IPS-15b (cell line): ENCODE measurements around the gene FFAR1.

Source experiments
- H3K27me3 ChIP-seq: one replicate; pipeline ENCODE4 v1.6.1; 2013; ENCODE audit warnings: low read length; ENCODE audit not compliant: control insufficient read depth, insufficient read depth
- H3K36me3 ChIP-seq: one replicate; pipeline ENCODE4 v1.6.1; 2013; ENCODE audit warnings: low read length; ENCODE audit not compliant: control insufficient read depth, insufficient read depth
- H3K4me1 ChIP-seq: one replicate; pipeline ENCODE4 v1.6.1; 2013; ENCODE audit warnings: mild to moderate bottlenecking, low read length; ENCODE audit not compliant: control insufficient read depth, insufficient read depth
- H3K4me3 ChIP-seq: one replicate; pipeline ENCODE4 v1.5.1; 2013; ENCODE audit warnings: low read depth, low read length
- H3K9ac ChIP-seq: one replicate; pipeline ENCODE4 v1.6.1; 2013; ENCODE audit warnings: low read depth, mild to moderate bottlenecking, low read length
- H3K9me3 ChIP-seq: one replicate; pipeline ENCODE4 v1.6.1; 2013; ENCODE audit warnings: mild to moderate bottlenecking, low read length; ENCODE audit not compliant: control insufficient read depth, insufficient read depth

The FFAR1 gene, protein sequence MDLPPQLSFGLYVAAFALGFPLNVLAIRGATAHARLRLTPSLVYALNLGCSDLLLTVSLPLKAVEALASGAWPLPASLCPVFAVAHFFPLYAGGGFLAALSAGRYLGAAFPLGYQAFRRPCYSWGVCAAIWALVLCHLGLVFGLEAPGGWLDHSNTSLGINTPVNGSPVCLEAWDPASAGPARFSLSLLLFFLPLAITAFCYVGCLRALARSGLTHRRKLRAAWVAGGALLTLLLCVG (N-terminal part only)

DNA sequence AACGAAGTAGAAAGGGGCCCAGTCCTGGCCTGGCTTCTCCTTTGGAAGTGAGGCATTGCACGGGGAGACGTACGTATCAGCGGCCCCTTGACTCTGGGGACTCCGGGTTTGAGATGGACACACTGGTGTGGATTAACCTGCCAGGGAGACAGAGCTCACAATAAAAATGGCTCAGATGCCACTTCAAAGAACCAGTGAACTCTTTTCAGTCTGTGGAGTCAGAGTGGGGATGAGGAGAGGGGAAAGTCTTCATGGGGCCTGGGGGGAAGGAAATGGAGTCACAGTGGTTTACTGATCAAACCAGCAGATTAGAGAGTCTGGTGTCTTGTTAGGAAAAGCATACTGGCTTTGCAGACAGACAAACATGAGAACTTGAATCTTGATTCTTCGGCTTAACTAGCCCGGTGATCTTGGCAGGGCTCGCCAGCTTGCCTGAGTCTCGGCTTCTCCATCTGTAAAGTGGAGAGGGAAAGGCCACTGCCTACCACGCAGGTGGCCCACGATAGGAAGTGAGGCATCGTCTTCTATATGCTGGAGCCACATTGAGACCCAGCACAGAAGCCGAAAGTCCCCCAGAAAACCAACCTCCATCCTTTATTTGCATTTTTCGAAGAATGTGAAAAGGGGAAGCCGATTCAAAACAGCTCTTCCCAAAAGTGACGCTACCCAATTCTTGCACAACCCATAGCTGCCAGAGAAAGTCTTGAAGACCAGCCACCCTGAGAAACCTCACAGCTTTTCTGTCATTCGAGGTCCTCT lies at the start of gene FFAR1:
Gene FFAR1 (plus strand): TSS at position 732 of the 759 bp plus-strand sequence. CDS start 3,650 bp downstream, outside the sequence.
- peak within 1 kb of the TSS; percentile 26 for H3K9ac ChIP-seq
- H3K27me3 ChIP-seq, result no peaks in the 10 kb centered on the region
- H3K36me3 ChIP-seq, result no peaks in the 10 kb centered on the region
- H3K9me3 ChIP-seq, result no peaks in the 10 kb centered on the region
- no peak within 1 kb of the TSS for H3K4me3 ChIP-seq
- H3K4me1 ChIP-seq, result no peaks in the 10 kb centered on the region

GRCh38 chr19:35297922-35298321 lies 49.8 kb upstream of the FFAR1 start:
- no peaks in the 10 kb centered on the region for H3K9me3 ChIP-seq
- H3K9ac ChIP-seq, result no peak overlapping the region
- no peak overlapping the region for H3K4me3 ChIP-seq
- no peaks in the 10 kb centered on the region for H3K4me1 ChIP-seq
- no peaks in the 10 kb centered on the region for H3K36me3 ChIP-seq
- peaks cover 3% of the 10 kb centered on the region for H3K27me3 ChIP-seq

GRCh38 chr19:35298561-35298972 lies 49.1 kb upstream of the FFAR1 start:
- H3K36me3 ChIP-seq, result no peaks in the 10 kb centered on the region
- no peaks in the 10 kb centered on the region for H3K9me3 ChIP-seq

DNA sequence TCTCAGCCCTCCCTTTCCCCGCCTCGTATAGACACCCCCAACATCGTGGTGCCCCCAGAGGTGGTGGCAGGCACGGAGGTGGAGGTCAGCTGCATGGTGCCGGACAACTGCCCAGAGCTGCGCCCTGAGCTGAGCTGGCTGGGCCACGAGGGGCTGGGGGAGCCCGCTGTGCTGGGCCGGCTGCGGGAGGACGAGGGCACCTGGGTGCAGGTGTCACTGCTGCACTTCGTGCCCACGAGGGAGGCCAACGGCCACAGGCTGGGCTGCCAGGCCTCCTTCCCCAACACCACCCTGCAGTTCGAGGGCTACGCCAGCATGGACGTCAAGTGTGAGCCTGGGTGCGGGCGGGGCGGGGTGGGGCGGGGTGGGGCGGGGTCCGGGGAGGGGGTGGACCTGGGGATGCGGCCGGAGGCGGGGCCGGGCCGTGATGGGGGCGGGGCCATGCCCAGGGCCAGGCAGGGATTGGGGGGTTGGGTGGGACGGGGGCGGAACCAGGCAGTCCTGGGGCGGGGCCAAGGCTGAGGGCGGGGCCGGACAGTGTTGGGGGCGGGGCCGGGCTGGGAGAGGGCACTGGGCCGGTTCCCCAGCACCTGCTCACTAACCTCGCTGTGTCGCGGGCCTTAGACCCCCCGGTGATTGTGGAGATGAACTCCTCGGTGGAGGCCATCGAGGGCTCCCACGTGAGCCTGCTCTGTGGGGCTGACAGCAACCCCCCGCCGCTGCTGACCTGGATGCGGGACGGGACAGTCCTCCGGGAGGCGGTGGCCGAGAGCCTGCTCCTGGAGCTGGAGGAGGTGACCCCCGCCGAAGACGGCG lies 48.0 kb upstream of the FFAR1 start:
- Histone ChIP-seq H3K36me3 (no peaks in the 10 kb centered on the region), H3K27me3 (peaks cover 3% of the 10 kb centered on the region), H3K4me1 (no peaks in the 10 kb centered on the region), H3K9me3 (no peaks in the 10 kb centered on the region), H3K4me3 (peak overlapping the region; percentile 8), H3K9ac (no peak overlapping the region)

More at GRCh38 chr19:35298561-35298972, 49.1 kb upstream of the FFAR1 start:
- Histone ChIP-seq H3K4me1 (no peaks in the 10 kb centered on the region), H3K27me3 (peaks cover 3% of the 10 kb centered on the region), H3K4me3 (no peak overlapping the region), H3K9ac (no peak overlapping the region)

DNA sequence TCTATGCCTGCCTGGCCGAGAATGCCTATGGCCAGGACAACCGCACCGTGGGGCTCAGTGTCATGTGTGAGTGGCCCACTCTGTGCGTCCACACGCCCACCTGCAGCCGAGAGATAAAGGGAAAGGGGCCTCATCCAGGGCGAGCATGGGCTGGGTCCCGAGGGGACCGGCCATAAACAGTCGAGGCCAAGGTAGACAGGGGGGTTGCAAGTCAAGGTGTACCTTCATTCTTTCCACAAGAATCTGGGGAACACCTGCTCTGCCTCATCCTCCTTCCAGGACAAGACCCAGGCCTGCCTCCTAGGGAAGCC lies 47.4 kb upstream of the FFAR1 start:
- H3K36me3 ChIP-seq, result no peaks in the 10 kb centered on the region
- H3K4me1 ChIP-seq, result no peaks in the 10 kb centered on the region
- H3K9ac ChIP-seq, result no peak overlapping the region
- H3K4me3 ChIP-seq, result peak overlapping the region; percentile 8
- H3K27me3 ChIP-seq, result peaks cover 3% of the 10 kb centered on the region
- no peaks in the 10 kb centered on the region for H3K9me3 ChIP-seq

DNA sequence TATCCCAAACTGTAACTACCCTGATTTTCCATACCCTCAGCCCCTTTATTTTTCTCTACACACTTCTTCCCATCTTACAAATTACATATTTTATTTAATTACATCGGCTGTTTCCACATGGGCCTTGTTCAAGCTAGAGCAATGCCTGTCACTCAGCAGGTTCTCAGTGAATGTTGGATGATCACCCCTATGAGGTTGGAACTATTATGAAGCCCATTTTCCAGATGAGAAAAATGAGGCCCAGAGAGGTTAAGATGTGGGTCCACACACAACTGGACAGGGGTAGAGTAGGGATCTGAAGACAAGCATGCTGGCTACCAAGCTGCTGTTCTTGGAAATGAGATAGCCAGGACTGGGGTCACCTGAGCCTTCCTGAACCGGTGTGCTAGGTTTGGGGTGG lies 45.7 kb upstream of the FFAR1 start:
- no peaks in the 10 kb centered on the region for H3K9me3 ChIP-seq
- H3K4me1 ChIP-seq, result no peaks in the 10 kb centered on the region
- H3K36me3 ChIP-seq, result no peaks in the 10 kb centered on the region
- H3K27me3 ChIP-seq, result peaks cover 3% of the 10 kb centered on the region
- no peak overlapping the region for H3K9ac ChIP-seq
- no peak overlapping the region for H3K4me3 ChIP-seq

- no peak overlapping the region for H3K9ac ChIP-seq
- H3K4me1 ChIP-seq, result no peaks in the 10 kb centered on the region
These were observed 45.3 kb upstream of the FFAR1 start for GRCh38 chr19:35302446-35302845.

GRCh38 chr19:35303357-35303915 lies 44.3 kb upstream of the FFAR1 start:
- no peaks in the 10 kb centered on the region for H3K36me3 ChIP-seq
- H3K4me1 ChIP-seq, result no peaks in the 10 kb centered on the region
- no peaks in the 10 kb centered on the region for H3K9me3 ChIP-seq
- no peak overlapping the region for H3K4me3 ChIP-seq
- peaks cover 3% of the 10 kb centered on the region for H3K27me3 ChIP-seq
- H3K9ac ChIP-seq, result no peak overlapping the region

More at GRCh38 chr19:35302446-35302845, 45.3 kb upstream of the FFAR1 start:
- Histone ChIP-seq H3K4me3 (no peak overlapping the region), H3K27me3 (peaks cover 3% of the 10 kb centered on the region), H3K36me3 (no peaks in the 10 kb centered on the region), H3K9me3 (no peaks in the 10 kb centered on the region)

GRCh38 chr19:35304036-35304435 lies 43.7 kb upstream of the FFAR1 start:
- Histone ChIP-seq H3K9ac (no peak overlapping the region), H3K36me3 (no peaks in the 10 kb centered on the region), H3K4me1 (no peaks in the 10 kb centered on the region), H3K27me3 (peaks cover under 1% of the 10 kb centered on the region), H3K9me3 (no peaks in the 10 kb centered on the region), H3K4me3 (no peak overlapping the region)

GRCh38 chr19:35305181-35305580 lies 42.5 kb upstream of the FFAR1 start:
- Histone ChIP-seq H3K4me1 (no peaks in the 10 kb centered on the region), H3K27me3 (no peaks in the 10 kb centered on the region), H3K9me3 (no peaks in the 10 kb centered on the region), H3K4me3 (no peak overlapping the region), H3K9ac (no peak overlapping the region), H3K36me3 (no peaks in the 10 kb centered on the region)

- Histone ChIP-seq H3K4me1 (no peaks in the 10 kb centered on the region), H3K9me3 (no peaks in the 10 kb centered on the region), H3K9ac (no peak overlapping the region), H3K4me3 (no peak overlapping the region), H3K36me3 (no peaks in the 10 kb centered on the region), H3K27me3 (no peaks in the 10 kb centered on the region)
These were observed 41.0 kb upstream of the FFAR1 start for GRCh38 chr19:35306473-35307246.
